T-helper 2 cell (primary cell): ENCODE results near the gene ZNF304.
A peak's percentile ranks its signal among the peaks of the same experiment; 100 is the strongest.
"Not testable (repeated sequence)": the region's sequence is repeated elsewhere in the genome, so short reads cannot be mapped to it uniquely, and the experiment has no call there.

Experiments
- DNase-seq, 5 experiments: peaks; one replicate each; pipeline versions ENCODE4 v3.0.0 to v3.0.0-alpha.2; 2012 to 2022

The ZNF304 gene

GRCh38 chr19:57362997-57363687 is 12.1 kb downstream of the ZNF304 start, which contains the start of the genes TRAPPC2B and ZNF547:
TRAPPC2B (plus strand) TSS chr19:57363551; CDS start chr19:57364834, 1,283 bp downstream.
ZNF547 (plus strand) TSS chr19:57363551; CDS start chr19:57368556, 5,005 bp downstream.
- peak; percentile 88 to 100 (median 97) for DNase-seq

GRCh38 chr19:57363688-57364181 is 12.7 kb downstream of the ZNF304 start:
- DNase-seq = no peak

- no peak for DNase-seq
Measured at GRCh38 chr19:57366776-57367175, 15.7 kb downstream of the ZNF304 start.

GRCh38 chr19:57374179-57374578 is 23.1 kb downstream of the ZNF304 start:
- DNase-seq = no peak

GRCh38 chr19:57374647-57375046 is 23.6 kb downstream of the ZNF304 start:
- DNase-seq = not testable (repeated sequence)

GRCh38 chr19:57376151-57376550 is 25.1 kb downstream of the ZNF304 start:
- no peak for DNase-seq

GRCh38 chr19:57377498-57378146 is 26.6 kb downstream of the ZNF304 start:
- no peak for DNase-seq

GRCh38 chr19:57380923-57381322 is 29.9 kb downstream of the ZNF304 start:
- DNase-seq = no peak

- no peak for DNase-seq
Measured at GRCh38 chr19:57382806-57383488, 31.9 kb downstream of the ZNF304 start.

GRCh38 chr19:57389194-57389729 is 38.2 kb downstream of the ZNF304 start:
- no peak for DNase-seq

- DNase-seq = peak; percentile 93 to 99 (median 97)
Measured at GRCh38 chr19:57389730-57390598, 38.9 kb downstream of the ZNF304 start, which contains the start of gene ZNF548. ZNF548 (plus strand) TSS chr19:57389854; CDS start chr19:57390100, 246 bp downstream.

- DNase-seq = no peak
Measured at GRCh38 chr19:57395710-57396109, 44.6 kb downstream of the ZNF304 start.

GRCh38 chr19:57398868-57399267 is 47.8 kb downstream of the ZNF304 start:
- DNase-seq = no peak

GRCh38 chr19:57403737-57404563 is 52.9 kb downstream of the ZNF304 start:
- DNase-seq = no peak

- peak; percentile 21 to 69 (median 47) for DNase-seq
Measured at GRCh38 chr19:57406516-57407123, 55.5 kb downstream of the ZNF304 start.
